ENCODE results near the gene RELN. TPM values are rescaled to one million over a fixed set of nuclear protein-coding genes. Genes with fewer than 3 reads are reported as not detected.
A peak's percentile ranks its signal among the peaks of the same experiment; 100 is the strongest.

Gene RELN
- total RNA-seq, 1 donor from 2014 or later, result 0.44 TPM

DNA sequence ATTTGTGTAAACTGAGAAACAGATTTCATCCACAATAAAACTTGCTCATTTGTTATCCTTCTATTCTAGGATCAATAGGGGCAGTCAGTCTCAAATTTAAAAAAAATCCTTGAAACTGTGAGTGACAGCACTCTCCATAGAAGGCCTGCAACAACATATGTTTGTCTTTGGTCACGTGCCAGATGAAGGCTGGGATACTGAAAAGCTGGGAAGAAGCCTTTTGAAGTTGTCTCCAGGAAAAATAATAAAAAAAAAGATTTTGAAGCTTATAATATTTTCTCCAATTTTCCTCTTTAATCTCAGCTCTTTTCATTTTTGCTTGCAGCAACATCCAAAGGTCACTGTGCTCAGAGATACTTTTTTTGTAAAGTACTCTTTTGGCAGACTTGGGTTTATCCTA, 414.9 kb downstream of the RELN start:
- TF ChIP-seq, protein P1, sequence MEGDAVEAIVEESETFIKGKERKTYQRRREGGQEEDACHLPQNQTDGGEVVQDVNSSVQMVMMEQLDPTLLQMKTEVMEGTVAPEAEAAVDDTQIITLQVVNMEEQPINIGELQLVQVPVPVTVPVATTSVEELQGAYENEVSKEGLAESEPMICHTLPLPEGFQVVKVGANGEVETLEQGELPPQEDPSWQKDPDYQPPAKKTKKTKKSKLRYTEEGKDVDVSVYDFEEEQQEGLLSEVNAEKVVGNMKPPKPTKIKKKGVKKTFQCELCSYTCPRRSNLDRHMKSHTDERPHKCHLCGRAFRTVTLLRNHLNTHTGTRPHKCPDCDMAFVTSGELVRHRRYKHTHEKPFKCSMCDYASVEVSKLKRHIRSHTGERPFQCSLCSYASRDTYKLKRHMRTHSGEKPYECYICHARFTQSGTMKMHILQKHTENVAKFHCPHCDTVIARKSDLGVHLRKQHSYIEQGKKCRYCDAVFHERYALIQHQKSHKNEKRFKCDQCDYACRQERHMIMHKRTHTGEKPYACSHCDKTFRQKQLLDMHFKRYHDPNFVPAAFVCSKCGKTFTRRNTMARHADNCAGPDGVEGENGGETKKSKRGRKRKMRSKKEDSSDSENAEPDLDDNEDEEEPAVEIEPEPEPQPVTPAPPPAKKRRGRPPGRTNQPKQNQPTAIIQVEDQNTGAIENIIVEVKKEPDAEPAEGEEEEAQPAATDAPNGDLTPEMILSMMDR (IDR thresholded peaks at IDR 0.05; ENCODE audit: borderline replicate concordance), result no peak
- H3K36me3 ChIP-seq, result no peaks in the 10 kb centered on the region
- intact Hi-C loops (cut with micrococcal nuclease), result no loop called here
- H3K4me1 ChIP-seq, result peaks cover 10% of the 10 kb centered on the region
- DNase-seq, result no peak
- peaks cover 4% of the 10 kb centered on the region for H3K27me3 ChIP-seq (ENCODE audit: low read depth)
- H3K4me3 ChIP-seq, result no peak overlapping the region
- H3K9me3 ChIP-seq (replicated peaks), result no peaks in the 10 kb centered on the region
- H3K27ac ChIP-seq (replicated peaks), result no peak overlapping the region

DNA sequence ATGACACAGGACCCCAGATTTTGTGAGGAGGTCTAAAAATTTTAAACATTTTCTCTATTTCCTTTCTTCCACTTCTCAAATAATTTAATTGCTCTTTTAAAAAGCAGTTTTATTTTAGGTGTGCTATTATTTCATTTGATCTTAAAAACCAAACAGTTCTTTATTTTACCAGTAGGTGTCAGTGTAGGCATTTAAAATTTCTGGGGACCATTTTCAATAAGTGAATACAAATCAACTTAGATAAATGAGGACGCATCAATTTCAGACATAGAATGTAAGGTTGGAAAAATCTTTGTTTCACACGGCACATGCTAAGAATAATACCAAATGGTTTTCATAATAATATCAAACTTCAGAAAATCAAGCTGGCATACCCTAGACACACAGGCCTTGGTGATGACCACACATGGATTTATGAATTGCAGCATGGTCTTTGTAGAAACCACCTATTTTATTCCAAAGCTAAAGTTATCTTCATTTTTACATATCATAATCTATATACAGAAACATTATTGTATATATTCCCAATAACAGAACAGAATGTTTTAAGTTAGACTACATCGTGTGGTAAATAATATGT, 415.9 kb downstream of the RELN start:
- TF ChIP-seq, protein P1 (IDR thresholded peaks at IDR 0.05; ENCODE audit: borderline replicate concordance), result peak; percentile 72
- DNase-seq, result no peak
- H3K4me3 ChIP-seq, result no peak overlapping the region
- no peaks in the 10 kb centered on the region for H3K9me3 ChIP-seq (replicated peaks)
- intact Hi-C loops (cut with micrococcal nuclease), result no loop called here
- H3K36me3 ChIP-seq, result no peaks in the 10 kb centered on the region
- peaks cover 4% of the 10 kb centered on the region for H3K27me3 ChIP-seq (ENCODE audit: low read depth)
- H3K27ac ChIP-seq (replicated peaks), result no peak overlapping the region
- H3K4me1 ChIP-seq, result peaks cover 12% of the 10 kb centered on the region

DNA sequence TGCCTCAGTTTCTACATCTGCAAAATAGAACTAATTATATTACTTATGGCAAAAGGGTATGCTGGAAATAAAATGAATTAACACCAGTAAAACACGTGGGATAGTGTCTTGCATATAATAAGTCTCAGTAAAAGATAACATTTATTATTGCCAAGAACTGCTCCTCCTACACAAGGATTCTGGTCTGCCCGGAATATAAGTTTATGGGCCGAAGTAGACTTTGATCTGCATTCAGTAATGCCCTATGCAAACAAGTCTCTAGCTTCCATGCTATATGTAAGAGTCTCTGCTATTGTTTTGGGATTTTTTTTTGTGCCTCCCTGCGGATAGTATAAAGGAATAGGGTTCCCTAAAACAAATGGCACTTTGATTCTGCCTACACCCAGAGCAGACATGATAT, 417.9 kb downstream of the RELN start:
- intact Hi-C loops (cut with micrococcal nuclease), result no loop called here
- H3K36me3 ChIP-seq, result no peaks in the 10 kb centered on the region
- peaks cover 19% of the 10 kb centered on the region for H3K27me3 ChIP-seq (ENCODE audit: low read depth)
- no peaks in the 10 kb centered on the region for H3K9me3 ChIP-seq (replicated peaks)
- no peak overlapping the region for H3K4me3 ChIP-seq
- no peak overlapping the region for H3K27ac ChIP-seq (replicated peaks)
- TF ChIP-seq, protein P1 (IDR thresholded peaks at IDR 0.05; ENCODE audit: borderline replicate concordance), result no peak
- DNase-seq, result no peak
- peaks cover 11% of the 10 kb centered on the region for H3K4me1 ChIP-seq

DNA sequence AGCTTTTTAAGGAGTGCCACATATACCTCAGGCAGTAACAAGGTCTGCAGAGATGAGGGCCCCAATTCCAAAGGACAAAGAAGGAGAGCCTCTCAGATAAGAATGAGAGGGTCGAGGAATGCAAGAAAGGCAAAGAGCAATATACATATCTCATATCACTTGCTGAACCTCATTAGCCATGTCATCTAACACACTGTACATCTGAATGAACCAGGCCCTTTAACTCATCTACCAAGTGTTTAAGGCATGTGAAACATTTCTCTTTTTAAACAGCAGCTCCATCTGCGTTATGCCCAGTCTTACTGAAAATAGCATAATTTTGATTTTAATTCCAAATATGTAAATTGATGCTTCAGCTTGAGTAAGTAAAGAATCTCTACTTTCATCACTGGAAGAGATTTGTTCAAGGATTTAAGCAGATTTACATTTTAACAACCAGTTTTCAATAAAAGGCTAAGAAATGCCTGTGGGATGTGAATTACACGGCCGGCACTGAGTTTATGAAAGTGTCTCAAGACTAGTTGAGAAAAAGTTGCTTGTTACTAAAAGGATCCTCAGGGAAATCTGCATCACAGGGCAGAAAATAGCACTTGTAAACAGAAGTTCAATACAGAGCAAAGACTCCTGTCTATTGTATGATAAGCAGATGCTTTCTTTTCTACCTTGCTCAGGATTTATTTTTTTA, 419.7 kb downstream of the RELN start:
- intact Hi-C loops (cut with micrococcal nuclease), result no loop called here
- no peak overlapping the region for H3K27ac ChIP-seq (replicated peaks)

DNA sequence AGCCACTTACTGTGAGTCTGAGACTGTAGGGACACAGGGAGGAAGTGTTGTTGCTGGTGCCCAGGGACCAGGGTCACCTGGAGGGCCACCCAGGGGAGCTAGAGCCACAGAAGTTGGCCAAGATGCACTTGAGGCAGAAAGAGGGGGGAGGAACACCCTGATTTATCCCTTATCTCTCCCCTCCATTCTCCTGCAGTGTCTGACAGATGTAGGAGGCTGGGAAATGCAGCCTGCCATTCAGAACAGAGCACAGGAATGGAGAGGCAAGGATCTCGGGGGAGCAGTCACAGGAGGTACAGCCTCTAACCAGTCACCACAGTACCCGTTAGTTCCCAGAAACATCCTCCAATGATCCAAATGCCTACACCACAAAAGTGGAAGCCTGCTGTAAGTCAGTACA, 425.0 kb downstream of the RELN start:
- Histone ChIP-seq H3K36me3 (no peaks in the 10 kb centered on the region), H3K4me1 (peaks cover under 1% of the 10 kb centered on the region), H3K4me3 (no peak overlapping the region), H3K9me3 (replicated peaks) (no peaks in the 10 kb centered on the region), H3K27ac (replicated peaks) (no peak overlapping the region), H3K27me3 (ENCODE audit: low read depth) (peaks cover 16% of the 10 kb centered on the region)
- no peak for DNase-seq
- TF ChIP-seq, protein P1 (IDR thresholded peaks at IDR 0.05; ENCODE audit: borderline replicate concordance), result no peak
- intact Hi-C loops (cut with micrococcal nuclease), result no loop called here

More for the DNA sequence above, 419.7 kb downstream of the RELN start:
- Histone ChIP-seq H3K9me3 (replicated peaks) (no peaks in the 10 kb centered on the region), H3K27me3 (ENCODE audit: low read depth) (peaks cover 16% of the 10 kb centered on the region), H3K4me3 (no peak overlapping the region), H3K4me1 (peaks cover 6% of the 10 kb centered on the region), H3K36me3 (no peaks in the 10 kb centered on the region)
- TF ChIP-seq, protein P1 (IDR thresholded peaks at IDR 0.05; ENCODE audit: borderline replicate concordance), result no peak
- no peak for DNase-seq
